ENCODE results near the gene MAMDC4.
A peak's percentile ranks its signal among the peaks of the same experiment; 100 is the strongest.
"Not testable (repeated sequence)": the region's sequence is repeated elsewhere in the genome, so short reads cannot be mapped to it uniquely, and the experiment has no call there.

The MAMDC4 gene

DNA sequence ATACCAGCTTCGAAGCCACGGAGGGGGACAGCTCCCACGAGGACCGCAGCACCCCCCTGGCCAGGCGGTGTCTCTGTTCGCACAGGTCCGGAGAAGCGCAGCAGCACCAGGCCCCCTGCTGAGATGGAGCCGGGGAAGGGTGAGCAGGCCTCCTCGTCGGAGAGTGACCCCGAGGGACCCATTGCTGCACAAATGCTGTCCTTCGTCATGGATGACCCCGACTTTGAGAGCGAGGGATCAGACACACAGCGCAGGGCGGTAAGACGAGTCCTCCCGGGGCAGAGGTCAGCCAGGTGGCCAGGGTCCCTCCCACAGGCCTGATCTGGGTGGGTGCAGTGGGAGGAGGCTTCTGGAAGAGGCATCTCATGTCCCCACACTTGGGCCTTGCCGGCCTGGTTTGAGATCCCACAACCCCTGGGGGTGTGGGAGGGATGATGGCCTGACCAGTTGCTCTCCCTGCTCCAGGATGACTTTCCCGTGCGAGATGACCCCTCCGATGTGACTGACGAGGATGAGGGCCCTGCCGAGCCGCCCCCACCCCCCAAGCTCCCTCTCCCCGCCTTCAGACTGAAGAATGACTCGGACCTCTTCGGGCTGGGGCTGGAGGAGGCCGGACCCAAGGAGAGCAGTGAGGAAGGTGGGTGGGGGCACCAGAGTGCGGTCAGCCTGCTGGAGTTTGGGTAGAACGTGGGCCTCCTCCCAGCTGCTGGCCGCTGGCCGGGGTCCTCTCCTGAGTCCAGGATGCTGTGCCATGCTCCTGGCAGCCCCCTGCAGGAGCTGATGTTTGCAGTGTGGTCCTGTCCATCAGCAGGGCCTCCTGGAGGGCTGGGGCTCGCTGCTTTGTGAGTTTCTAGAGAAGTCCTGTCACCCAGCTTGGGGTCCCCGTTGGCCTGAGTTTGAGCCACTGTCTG is 12.7 kb upstream of the MAMDC4 start:
- DNase-seq, result no peak

DNA sequence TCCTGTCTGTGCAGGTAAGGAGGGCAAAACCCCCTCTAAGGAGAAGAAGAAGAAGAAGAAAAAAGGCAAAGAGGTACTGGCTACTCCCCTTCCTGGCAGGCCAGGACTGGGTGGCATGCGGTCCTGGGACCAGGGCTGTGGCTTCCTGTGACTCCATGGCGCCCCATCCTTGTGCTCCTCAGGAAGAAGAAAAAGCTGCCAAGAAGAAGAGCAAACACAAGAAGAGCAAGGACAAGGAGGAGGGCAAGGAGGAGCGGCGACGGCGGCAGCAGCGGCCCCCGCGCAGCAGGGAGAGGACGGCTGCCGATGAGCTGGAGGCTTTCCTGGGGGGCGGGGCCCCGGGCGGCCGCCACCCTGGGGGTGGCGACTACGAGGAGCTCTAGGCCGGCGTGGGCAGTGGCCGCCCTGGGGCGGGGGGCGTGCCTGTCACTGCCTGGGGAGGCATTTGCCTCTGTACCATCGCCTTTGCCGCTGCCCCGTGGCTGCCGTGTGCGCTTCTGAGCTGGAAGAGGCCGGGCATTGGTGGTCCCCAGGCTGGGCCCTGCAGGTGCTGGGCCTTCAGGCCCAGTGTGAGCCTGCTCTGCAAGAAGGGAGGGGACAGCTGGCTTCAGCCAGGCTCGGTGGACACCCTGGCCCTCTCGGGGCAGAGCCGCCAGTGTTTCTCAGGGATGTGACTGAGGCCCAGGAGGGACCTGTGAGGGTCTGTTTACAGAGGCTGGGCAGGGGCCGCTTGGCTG is 11.8 kb upstream of the MAMDC4 start:
- no peak for DNase-seq

GRCh38 chr9:136840877-136841645 is 11.1 kb upstream of the MAMDC4 start:
- DNase-seq, result no peak

- not testable (repeated sequence) for DNase-seq
Observed at GRCh38 chr9:136841646-136842379, 10.3 kb upstream of the MAMDC4 start.

DNA sequence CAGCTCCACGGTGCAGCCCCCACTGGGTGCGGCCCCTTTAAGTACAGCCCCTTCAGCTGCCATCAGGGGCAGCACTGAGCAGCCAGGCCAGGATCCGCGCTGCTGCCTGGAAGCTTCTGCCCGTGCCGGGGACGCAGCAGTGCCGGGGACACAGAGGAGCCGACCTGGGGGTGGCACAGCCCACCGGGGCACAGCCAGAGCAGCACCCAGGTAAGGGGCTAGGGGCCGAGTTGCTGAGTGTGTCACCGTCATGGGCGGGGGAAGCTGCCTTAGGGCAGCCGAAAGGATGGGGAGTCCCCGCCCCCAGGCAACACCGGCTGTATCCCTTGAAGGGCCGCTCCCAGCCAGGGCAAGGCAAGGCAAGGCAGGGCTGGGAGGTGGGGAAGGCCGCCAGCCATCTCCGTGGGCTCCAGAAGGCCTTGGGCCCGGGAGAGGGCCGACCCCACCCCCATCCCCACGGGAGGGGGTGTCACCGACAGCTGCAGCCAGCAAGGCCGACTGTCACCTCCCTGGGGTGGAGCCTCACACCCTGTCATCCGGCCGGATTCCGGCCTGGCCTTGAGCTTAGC is 9.7 kb upstream of the MAMDC4 start, which contains the start of gene AJM1:
TSS of gene AJM1 (plus strand) at position 99 of the 569 bp plus-strand sequence. CDS start 1,937 bp downstream, outside the sequence.
- peak; percentile 91 for DNase-seq

GRCh38 chr9:136843159-136843800 is 8.9 kb upstream of the MAMDC4 start:
- DNase-seq, result not testable (repeated sequence)

DNA sequence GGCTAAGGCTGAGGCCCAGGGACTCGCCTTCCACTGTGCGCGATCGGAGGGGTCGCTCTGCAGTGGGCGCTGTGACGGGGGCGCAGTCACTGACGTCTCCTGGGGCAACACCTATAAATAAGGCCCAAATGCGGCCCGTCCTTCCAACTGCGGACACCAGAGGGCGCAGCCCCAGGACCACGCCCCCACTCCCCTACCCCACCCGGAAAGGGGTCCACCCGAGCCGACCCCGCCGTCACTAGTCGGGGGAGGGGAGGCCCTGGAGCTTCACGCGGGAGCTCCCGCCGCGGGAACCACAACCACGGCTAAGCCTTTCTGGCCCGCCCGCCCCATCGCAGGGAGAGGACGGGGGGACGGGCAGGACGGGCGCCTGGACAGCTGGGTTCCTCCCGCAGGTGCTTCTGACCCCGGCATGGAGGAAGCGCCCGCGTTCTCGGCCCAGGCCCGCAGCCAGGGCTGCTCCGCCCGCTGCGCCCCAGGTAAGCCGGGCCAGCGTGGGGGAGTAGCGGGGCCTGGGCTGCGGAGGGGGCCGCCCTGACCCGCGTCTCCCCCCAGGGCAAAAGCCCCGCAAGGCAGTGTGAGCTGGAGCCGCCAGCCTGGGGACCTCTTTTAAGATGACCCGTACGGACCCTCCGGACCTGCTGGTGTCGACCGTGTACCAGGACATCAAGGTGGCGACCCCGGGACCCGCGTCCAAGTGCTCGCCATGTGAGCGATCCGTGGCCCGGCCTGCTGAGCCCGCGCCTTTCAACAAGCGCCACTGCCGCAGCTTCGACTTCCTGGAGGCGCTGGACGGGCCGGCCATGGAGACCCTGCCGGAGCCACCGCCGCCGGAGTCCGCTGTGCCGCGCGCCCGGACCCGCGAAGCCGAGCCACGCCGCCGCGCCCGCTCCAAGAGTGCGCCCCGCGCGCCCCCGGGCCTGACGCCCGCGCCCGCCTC is 8.1 kb upstream of the MAMDC4 start:
- not testable (repeated sequence) for DNase-seq

DNA sequence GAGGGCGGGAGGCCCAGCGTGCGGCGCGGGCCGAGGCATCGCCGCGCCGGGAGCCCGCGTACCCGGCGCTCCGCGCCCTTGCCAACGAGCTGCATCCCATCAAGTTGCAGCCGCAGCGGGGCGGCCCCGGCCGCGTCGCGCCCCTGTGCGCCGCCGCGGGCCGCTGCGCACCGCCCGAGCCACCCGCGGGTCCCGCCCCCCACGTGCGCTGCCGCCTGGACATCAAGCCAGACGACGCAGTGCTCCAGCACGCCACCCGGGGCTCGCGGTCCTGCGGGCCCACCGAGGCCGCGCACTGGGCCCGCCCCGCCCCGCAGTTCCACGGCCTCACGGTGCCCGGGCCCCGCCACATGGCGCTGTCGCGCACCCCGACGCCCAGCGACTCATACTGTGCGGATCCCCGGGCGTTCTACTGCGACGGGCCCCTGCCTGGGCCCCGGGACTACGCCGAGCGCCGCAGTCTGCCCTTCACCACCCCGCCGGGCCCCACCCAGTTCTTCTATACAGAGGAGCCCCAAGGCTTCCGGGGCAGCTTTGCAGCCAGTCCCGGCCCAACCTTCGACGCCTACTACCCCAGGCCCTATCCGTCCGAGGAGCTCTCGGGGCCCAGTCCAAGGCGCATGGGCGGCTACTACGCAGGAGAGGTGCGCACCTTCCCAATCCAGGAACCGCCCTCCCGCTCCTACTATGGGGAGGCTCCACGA is 7.2 kb upstream of the MAMDC4 start:
- DNase-seq, result no peak

GRCh38 chr9:136845465-136846260 is 6.5 kb upstream of the MAMDC4 start:
- no peak for DNase-seq

DNA sequence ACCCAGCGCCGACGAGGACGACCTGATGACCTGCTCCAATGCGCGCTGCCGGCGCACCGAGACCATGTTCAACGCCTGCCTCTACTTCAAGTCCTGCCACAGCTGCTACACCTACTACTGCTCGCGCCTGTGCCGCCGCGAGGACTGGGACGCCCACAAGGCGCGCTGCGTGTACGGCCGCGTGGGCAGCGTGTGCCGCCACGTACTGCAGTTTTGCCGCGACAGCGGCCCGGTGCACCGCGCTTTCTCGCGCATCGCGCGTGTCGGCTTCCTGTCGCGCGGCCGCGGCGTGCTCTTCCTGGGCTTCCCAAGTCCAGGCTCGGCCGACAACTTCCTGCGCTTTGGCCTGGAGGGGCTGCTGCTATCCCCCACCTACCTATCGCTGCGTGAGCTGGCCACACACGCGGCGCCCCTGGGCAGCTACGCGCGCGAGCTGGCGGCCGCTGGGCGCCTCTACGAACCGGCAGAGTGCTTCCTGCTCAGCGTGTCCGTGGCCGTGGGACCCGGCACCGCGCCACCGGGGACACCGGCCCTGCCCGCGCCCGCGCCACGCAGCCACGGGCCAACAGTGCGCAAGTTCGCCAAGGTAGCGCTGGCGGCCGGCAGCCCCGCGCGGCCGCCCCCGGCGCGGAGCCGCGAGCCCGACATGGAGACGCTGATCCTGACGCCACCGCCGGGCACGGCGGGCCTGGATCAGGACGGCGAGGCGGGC is 5.6 kb upstream of the MAMDC4 start:
- DNase-seq, result no peak

DNA sequence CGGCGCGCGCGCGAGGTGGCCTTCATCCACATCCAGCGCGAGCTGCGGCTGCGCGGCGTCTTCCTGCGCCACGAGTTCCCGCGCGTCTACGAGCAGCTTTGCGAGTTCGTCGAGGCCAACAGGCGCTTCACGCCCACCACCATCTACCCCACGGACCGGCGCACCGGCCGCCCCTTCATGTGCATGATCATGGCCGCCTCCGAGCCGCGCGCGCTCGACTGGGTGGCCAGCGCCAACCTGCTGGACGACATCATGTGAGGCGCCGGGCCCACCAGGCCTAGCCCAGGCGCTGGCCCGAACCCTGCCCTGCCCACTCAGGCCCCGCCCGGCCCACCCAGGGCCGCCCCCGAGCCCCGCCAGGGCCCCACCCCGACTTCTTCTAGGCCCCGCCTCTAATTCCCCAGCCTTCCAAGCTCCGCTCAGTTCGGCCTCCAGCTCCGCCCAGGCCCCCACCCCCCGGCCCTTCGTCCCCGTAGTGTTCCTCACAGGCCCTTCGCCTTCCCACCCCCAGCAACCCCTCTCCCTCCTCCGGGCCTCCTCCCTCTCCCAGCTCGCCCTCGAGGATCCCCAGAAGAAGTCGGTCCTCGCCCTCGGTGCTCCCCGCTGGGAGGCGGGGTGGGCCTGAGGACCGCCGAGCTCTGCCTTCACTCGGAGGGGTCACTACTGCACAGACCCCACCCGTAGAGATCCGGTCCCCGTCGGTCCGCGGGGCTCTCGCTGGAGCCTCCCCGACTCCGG is 4.9 kb upstream of the MAMDC4 start:
- peak; percentile 93 for DNase-seq

DNA sequence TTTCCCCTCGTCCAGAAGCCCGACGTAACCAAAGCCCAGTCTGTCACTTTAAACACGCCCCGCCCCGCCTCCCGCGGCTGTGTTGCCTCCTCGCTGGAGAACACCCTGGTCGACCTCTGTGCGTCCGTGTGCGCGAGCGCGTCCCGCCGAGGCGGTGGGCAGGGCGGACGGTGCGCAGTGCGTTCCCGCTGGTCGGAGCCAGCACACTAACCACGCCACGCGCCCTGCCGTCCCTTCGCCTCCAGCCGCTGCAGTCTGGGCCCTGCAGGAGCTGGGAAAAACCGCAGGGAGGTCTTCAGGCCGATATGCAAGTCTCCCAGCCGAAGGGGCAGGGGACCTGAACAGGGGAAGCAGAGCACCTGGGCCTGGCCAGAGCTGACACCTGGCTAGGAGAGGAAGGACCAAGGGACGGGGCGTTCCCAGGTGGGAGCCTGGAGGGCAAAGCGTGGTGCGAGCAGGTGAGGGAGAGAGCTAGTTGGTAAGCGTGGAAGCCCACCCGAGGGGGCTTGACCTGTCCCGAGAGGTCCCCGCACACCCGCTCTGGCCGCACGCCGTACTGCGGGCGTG is 4.2 kb upstream of the MAMDC4 start:
- DNase-seq, result peak; percentile 93

GRCh38 chr9:136848393-136849037 is 3.6 kb upstream of the MAMDC4 start:
- DNase-seq, result no peak

DNA sequence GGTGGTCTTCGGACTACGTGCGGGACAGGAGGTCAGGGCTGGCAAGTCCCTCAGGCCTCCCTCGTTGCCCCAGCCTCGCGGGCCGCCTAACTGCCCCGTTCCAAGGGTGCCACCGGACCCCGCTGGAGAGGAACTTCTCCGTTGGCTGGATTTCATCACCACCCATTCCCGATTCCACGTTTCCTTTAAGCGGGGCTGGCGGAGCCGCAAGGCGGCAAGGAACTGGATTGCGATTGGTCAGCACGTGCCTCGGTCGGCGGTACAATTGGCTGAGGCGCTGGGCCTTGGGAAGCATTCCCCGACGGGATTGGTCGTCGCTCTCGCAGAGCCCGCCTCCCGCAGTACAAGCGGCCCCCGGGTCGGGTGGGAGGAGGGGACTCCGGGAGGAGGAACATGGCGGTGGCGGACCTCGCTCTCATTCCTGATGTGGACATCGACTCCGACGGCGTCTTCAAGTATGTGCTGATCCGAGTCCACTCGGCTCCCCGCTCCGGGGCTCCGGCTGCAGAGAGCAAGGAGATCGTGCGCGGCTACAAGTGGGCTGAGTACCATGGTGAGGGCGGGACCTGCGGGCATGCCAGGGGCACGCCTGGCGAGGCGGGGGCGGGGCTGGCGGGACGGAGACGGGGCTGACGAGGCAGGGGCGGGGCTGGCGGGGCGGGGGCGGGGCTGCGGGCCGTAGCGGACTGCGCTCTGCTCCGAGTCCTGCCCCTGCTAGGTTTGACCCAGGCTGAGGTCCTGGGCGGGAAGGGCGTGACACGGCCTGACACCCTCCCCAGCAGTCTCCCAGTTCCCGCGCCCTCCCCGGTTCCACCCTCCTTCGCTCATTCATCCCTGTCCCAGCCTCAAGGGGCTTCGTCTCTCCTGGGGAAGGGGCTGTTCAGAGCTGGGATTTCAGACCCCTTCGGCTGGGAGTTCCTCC is 2.8 kb upstream of the MAMDC4 start, which contains the start of gene PHPT1:
TSS of gene PHPT1 (plus strand) at position 372 of the 922 bp plus-strand sequence. CDS start at position 394, 22 bp downstream.
- DNase-seq, result peak; percentile 99
